ENCODE data around the gene TP53BP2. TPM values are rescaled to one million over a fixed set of nuclear protein-coding genes. Genes with fewer than 3 reads are reported as not detected.
A peak's percentile ranks its signal among the peaks of the same experiment; 100 is the strongest.
"Not testable (repeated sequence)": the region's sequence is repeated elsewhere in the genome, so short reads cannot be mapped to it uniquely, and the experiment has no call there.

Gene TP53BP2
- total RNA-seq, 1 donor from 2014 or later = 35.5 TPM

- DNase-seq = no peak
Observed at GRCh38 chr1:223761411-223761810, 84.3 kb downstream of the TP53BP2 start.

- DNase-seq = no peak
Observed at GRCh38 chr1:223760833-223761232, 84.9 kb downstream of the TP53BP2 start.

GRCh38 chr1:223759273-223759672 lies 86.5 kb downstream of the TP53BP2 start:
- DNase-seq = no peak

- DNase-seq = no peak
Observed at GRCh38 chr1:223758734-223759133, 87.0 kb downstream of the TP53BP2 start.

- no peak for DNase-seq
Observed at GRCh38 chr1:223756806-223757700, 88.7 kb downstream of the TP53BP2 start.

- no peak for DNase-seq
Observed at GRCh38 chr1:223755992-223756775, 89.6 kb downstream of the TP53BP2 start.

GRCh38 chr1:223755432-223755792 lies 90.3 kb downstream of the TP53BP2 start:
- DNase-seq = no peak

- DNase-seq = no peak
Observed at GRCh38 chr1:223754681-223755431, 90.9 kb downstream of the TP53BP2 start.

GRCh38 chr1:223752721-223753515 lies 92.8 kb downstream of the TP53BP2 start:
- DNase-seq = no peak

GRCh38 chr1:223751696-223752095 lies 94.1 kb downstream of the TP53BP2 start:
- DNase-seq = peak; percentile 18

GRCh38 chr1:223750730-223751570 lies 94.8 kb downstream of the TP53BP2 start:
- DNase-seq = no peak

- DNase-seq = peak; percentile 56
Observed at GRCh38 chr1:223748773-223749733, 96.7 kb downstream of the TP53BP2 start.

- DNase-seq = no peak
Observed at GRCh38 chr1:223748405-223748772, 97.4 kb downstream of the TP53BP2 start.

- no peak for DNase-seq
Observed at GRCh38 chr1:223747838-223748335, 97.9 kb downstream of the TP53BP2 start.

- DNase-seq = no peak
Observed at GRCh38 chr1:223745731-223746130, 100.0 kb downstream of the TP53BP2 start.

GRCh38 chr1:223742856-223743517 lies 102.8 kb downstream of the TP53BP2 start:
- DNase-seq = no peak

- no peak for DNase-seq
Observed at GRCh38 chr1:223741861-223742260, 103.9 kb downstream of the TP53BP2 start.

GRCh38 chr1:223740038-223740736 lies 105.6 kb downstream of the TP53BP2 start:
- DNase-seq = not testable (repeated sequence)

All from skin of body (tissue), 2 donors.